ENCODE data around the gene GPC5.
"Not testable (repeated sequence)": the region's sequence is repeated elsewhere in the genome, so short reads cannot be mapped to it uniquely, and the experiment has no call there.

GPC5 gene

GRCh38 chr13:91785431-91786119, 387.2 kb downstream of the GPC5 start:
- Mint-ChIP-seq H3K27ac (no peak overlapping the region), H3K4me3 (no peak overlapping the region), H3K27me3 (no peaks in the 10 kb centered on the region), H3K36me3 (no peaks in the 10 kb centered on the region), H3K9me3 (peaks cover 4% of the 10 kb centered on the region), H3K4me1 (peaks cover 4% of the 10 kb centered on the region)
- ATAC-seq (ENCODE audit: low read depth) (no peak), DNase-seq (ENCODE audit: low spot score in 2 of 2) (no peak)

DNA sequence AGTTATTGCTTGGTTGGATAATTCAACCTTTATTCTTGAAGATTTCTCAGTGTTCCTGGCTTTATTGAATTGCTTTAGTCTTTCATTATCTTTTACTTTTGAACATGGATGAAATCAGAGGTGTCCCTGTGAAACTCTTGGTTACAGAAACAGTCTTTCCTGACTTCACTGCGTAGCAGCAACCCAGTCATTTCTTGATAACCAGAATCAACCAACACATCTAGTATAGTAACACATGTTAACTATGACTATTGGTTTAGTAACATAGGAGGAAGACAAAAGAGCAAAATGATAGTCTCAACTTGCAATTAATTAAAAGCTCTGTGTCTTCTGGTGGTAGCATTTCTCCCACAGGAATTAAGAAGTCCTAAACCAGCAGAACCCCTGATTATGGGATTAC, 393.6 kb downstream of the GPC5 start:
- H3K27ac Mint-ChIP-seq, result no peak overlapping the region
- ATAC-seq (ENCODE audit: low read depth) (no peak), DNase-seq (ENCODE audit: low spot score in 2 of 2) (no peak)
- H3K4me1 Mint-ChIP-seq, result no peaks in the 10 kb centered on the region
- no peak overlapping the region for H3K4me3 Mint-ChIP-seq
- H3K36me3 Mint-ChIP-seq, result no peaks in the 10 kb centered on the region
- no peaks in the 10 kb centered on the region for H3K27me3 Mint-ChIP-seq
- H3K9me3 Mint-ChIP-seq, result peaks cover 1% of the 10 kb centered on the region

- Mint-ChIP-seq H3K4me1 (no peaks in the 10 kb centered on the region), H3K27me3 (no peaks in the 10 kb centered on the region), H3K4me3 (no peak overlapping the region), H3K9me3 (peaks cover 6% of the 10 kb centered on the region), H3K36me3 (no peaks in the 10 kb centered on the region), H3K27ac (no peak overlapping the region)
- DNase-seq (ENCODE audit: low spot score in 2 of 2), result no peak
- no peak for ATAC-seq (ENCODE audit: low read depth)
These were observed 399.1 kb downstream of the GPC5 start for GRCh38 chr13:91797567-91797966.

- not testable (repeated sequence) for ATAC-seq (ENCODE audit: low read depth)
These were observed 399.9 kb downstream of the GPC5 start for GRCh38 chr13:91798338-91798737.

GRCh38 chr13:91801772-91802171, 403.4 kb downstream of the GPC5 start:
- H3K27me3 Mint-ChIP-seq; ATAC-seq (ENCODE audit: low read depth); H3K27ac Mint-ChIP-seq; H3K4me1 Mint-ChIP-seq; H3K4me3 Mint-ChIP-seq; H3K36me3 Mint-ChIP-seq; H3K9me3 Mint-ChIP-seq; DNase-seq (ENCODE audit: low spot score in 2 of 2): not testable (repeated sequence)

More at GRCh38 chr13:91798338-91798737, 399.9 kb downstream of the GPC5 start:
- H3K27me3 Mint-ChIP-seq; DNase-seq (ENCODE audit: low spot score in 2 of 2); H3K27ac Mint-ChIP-seq; H3K4me3 Mint-ChIP-seq; H3K9me3 Mint-ChIP-seq; H3K4me1 Mint-ChIP-seq; H3K36me3 Mint-ChIP-seq: not testable (repeated sequence)

- ATAC-seq (ENCODE audit: low read depth) (no peak), DNase-seq (ENCODE audit: low spot score in 2 of 2) (no peak)
- H3K27me3 Mint-ChIP-seq, result no peaks in the 10 kb centered on the region
- peaks cover 9% of the 10 kb centered on the region for H3K9me3 Mint-ChIP-seq
- no peaks in the 10 kb centered on the region for H3K4me1 Mint-ChIP-seq
- H3K4me3 Mint-ChIP-seq, result no peak overlapping the region
- no peaks in the 10 kb centered on the region for H3K36me3 Mint-ChIP-seq
- no peak overlapping the region for H3K27ac Mint-ChIP-seq
These were observed 404.5 kb downstream of the GPC5 start for GRCh38 chr13:91802957-91803356.

DNA sequence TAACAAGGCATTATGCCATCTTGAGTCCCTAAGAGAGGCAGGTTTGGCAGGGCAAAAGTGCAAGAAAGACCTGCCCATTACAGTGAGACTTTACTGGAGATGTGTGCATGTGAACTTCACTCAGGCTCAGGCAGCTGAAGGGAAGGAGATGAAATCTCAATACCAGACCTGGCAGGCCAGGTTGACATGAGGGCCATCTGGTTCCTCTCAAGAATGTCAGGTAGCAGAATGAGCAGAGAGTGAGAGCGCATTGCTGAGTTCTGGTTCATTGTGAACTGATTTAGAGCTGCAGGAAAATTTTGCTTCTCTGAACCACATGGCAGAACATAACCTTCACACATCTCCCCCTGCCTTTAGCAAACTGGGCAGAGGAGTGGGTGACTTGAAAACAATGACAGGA, 406.3 kb downstream of the GPC5 start:
- Mint-ChIP-seq H3K9me3 (peaks cover 5% of the 10 kb centered on the region), H3K36me3 (no peaks in the 10 kb centered on the region), H3K27ac (no peak overlapping the region), H3K4me3 (no peak overlapping the region), H3K27me3 (no peaks in the 10 kb centered on the region), H3K4me1 (no peaks in the 10 kb centered on the region)
- no peak for ATAC-seq (ENCODE audit: low read depth)
- no peak for DNase-seq (ENCODE audit: low spot score in 2 of 2)

GRCh38 chr13:91805605-91806004, 407.2 kb downstream of the GPC5 start:
- Mint-ChIP-seq H3K27me3 (no peaks in the 10 kb centered on the region), H3K9me3 (peaks cover 5% of the 10 kb centered on the region), H3K4me1 (no peaks in the 10 kb centered on the region)

GRCh38 chr13:91809161-91809560, 410.7 kb downstream of the GPC5 start:
- H3K4me1 Mint-ChIP-seq, result no peaks in the 10 kb centered on the region
- no peaks in the 10 kb centered on the region for H3K27me3 Mint-ChIP-seq
- H3K27ac Mint-ChIP-seq, result no peak overlapping the region
- no peak for ATAC-seq (ENCODE audit: low read depth)
- no peak for DNase-seq (ENCODE audit: low spot score in 2 of 2)
- peaks cover 2% of the 10 kb centered on the region for H3K9me3 Mint-ChIP-seq
- H3K4me3 Mint-ChIP-seq, result no peak overlapping the region
- no peaks in the 10 kb centered on the region for H3K36me3 Mint-ChIP-seq

More at GRCh38 chr13:91805605-91806004, 407.2 kb downstream of the GPC5 start:
- DNase-seq (ENCODE audit: low spot score in 2 of 2) (no peak), ATAC-seq (ENCODE audit: low read depth) (no peak)
- H3K4me3 Mint-ChIP-seq, result no peak overlapping the region
- no peak overlapping the region for H3K27ac Mint-ChIP-seq
- no peaks in the 10 kb centered on the region for H3K36me3 Mint-ChIP-seq

GRCh38 chr13:91813253-91813652, 414.8 kb downstream of the GPC5 start:
- Mint-ChIP-seq H3K9me3 (no peaks in the 10 kb centered on the region), H3K36me3 (no peaks in the 10 kb centered on the region), H3K27me3 (no peaks in the 10 kb centered on the region), H3K27ac (no peak overlapping the region), H3K4me3 (no peak overlapping the region), H3K4me1 (no peaks in the 10 kb centered on the region)
- ATAC-seq (ENCODE audit: low read depth), result no peak
- DNase-seq (ENCODE audit: low spot score in 2 of 2), result no peak

GRCh38 chr13:91816263-91816807, 417.9 kb downstream of the GPC5 start:
- no peak for ATAC-seq (ENCODE audit: low read depth)
- Mint-ChIP-seq H3K4me3 (no peak overlapping the region), H3K27me3 (no peaks in the 10 kb centered on the region), H3K27ac (no peak overlapping the region), H3K4me1 (no peaks in the 10 kb centered on the region), H3K9me3 (no peaks in the 10 kb centered on the region), H3K36me3 (no peaks in the 10 kb centered on the region)
- DNase-seq (ENCODE audit: low spot score in 2 of 2), result no peak

GRCh38 chr13:91817250-91817649, 418.8 kb downstream of the GPC5 start:
- no peaks in the 10 kb centered on the region for H3K36me3 Mint-ChIP-seq
- no peaks in the 10 kb centered on the region for H3K9me3 Mint-ChIP-seq
- no peaks in the 10 kb centered on the region for H3K27me3 Mint-ChIP-seq
- no peaks in the 10 kb centered on the region for H3K4me1 Mint-ChIP-seq
- ATAC-seq (ENCODE audit: low read depth) (no peak), DNase-seq (ENCODE audit: low spot score in 2 of 2) (no peak)
- H3K4me3 Mint-ChIP-seq, result no peak overlapping the region
- no peak overlapping the region for H3K27ac Mint-ChIP-seq

DNA sequence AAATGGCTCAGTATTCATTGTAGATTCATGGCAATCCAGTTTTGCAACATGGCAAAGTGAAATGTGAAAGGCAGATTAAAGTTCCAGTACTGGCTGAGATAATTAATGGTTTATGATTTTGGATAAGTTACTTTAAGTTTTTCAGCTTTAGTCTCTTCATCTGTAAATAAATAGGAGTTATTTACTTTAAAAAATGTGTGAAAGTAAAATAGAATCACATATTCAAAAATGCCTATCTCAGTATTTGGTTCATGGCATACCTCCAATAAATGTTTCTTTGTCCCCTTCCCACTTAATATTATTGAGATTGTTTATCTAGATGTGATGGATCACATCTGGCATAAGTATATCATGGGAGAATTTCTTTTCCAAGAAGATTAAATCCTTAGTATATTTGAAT, 426.0 kb downstream of the GPC5 start:
- no peak overlapping the region for H3K27ac Mint-ChIP-seq
- no peak for DNase-seq (ENCODE audit: low spot score in 2 of 2)
- H3K4me1 Mint-ChIP-seq, result no peaks in the 10 kb centered on the region
- H3K9me3 Mint-ChIP-seq, result peaks cover 9% of the 10 kb centered on the region
- H3K4me3 Mint-ChIP-seq, result no peak overlapping the region
- no peaks in the 10 kb centered on the region for H3K27me3 Mint-ChIP-seq
- no peak for ATAC-seq (ENCODE audit: low read depth)
- H3K36me3 Mint-ChIP-seq, result no peaks in the 10 kb centered on the region

GRCh38 chr13:91825516-91825915, 427.1 kb downstream of the GPC5 start:
- ATAC-seq (ENCODE audit: low read depth) (no peak), DNase-seq (ENCODE audit: low spot score in 2 of 2) (no peak)
- Mint-ChIP-seq H3K27ac (no peak overlapping the region), H3K4me1 (no peaks in the 10 kb centered on the region), H3K4me3 (no peak overlapping the region), H3K27me3 (no peaks in the 10 kb centered on the region), H3K9me3 (peaks cover 13% of the 10 kb centered on the region), H3K36me3 (no peaks in the 10 kb centered on the region)

DNA sequence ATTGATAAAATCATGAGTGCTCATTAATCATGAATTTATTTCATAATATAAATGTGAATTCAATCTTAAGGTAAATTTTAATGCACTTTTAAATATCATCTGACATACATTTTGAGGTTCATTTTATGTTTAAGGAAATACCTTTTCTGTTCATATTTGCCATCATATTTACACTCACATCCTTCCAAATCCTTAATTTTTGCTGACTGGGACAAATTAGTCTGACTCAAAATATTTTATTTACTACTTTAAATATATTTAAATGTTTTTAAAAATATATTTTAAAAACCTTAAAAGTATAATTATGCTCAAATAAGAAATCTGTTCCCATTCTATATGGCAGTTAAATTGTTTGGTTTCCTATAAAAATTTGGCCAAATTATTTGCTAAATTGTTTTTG, 438.1 kb downstream of the GPC5 start:
- H3K27ac Mint-ChIP-seq, result no peak overlapping the region
- DNase-seq (ENCODE audit: low spot score in 2 of 2) (no peak), ATAC-seq (ENCODE audit: low read depth) (no peak)
- no peaks in the 10 kb centered on the region for H3K4me1 Mint-ChIP-seq
- H3K4me3 Mint-ChIP-seq, result no peak overlapping the region
- H3K9me3 Mint-ChIP-seq, result peaks cover 5% of the 10 kb centered on the region
- H3K27me3 Mint-ChIP-seq, result no peaks in the 10 kb centered on the region
- no peaks in the 10 kb centered on the region for H3K36me3 Mint-ChIP-seq
